Effector memory CD4-positive, alpha-beta T cell (primary cell): ENCODE results near the gene UBE2QL1.

Experiments
- DNase-seq, 3 donors: peaks; one replicate each; pipeline ENCODE4 v3.0.0-alpha.2; 2020
- H3K27ac ChIP-seq: 2 replicates; pipeline ENCODE4 v1.7.0; 2013; ENCODE audit warnings: mild to moderate bottlenecking, low read length, moderate library complexity; ENCODE audit not compliant: insufficient read depth, poor library complexity, severe bottlenecking
- H3K27me3 ChIP-seq: replicated peaks from 2 replicates; pipeline ENCODE4 v1.7.0; 2013; ENCODE audit warnings: mild to moderate bottlenecking, low read length; ENCODE audit not compliant: insufficient read depth, control insufficient read depth, poor library complexity, severe bottlenecking
- H3K36me3 ChIP-seq: 2 replicates; pipeline ENCODE4 v1.7.0; 2013; ENCODE audit warnings: mild to moderate bottlenecking, low read length, moderate library complexity; ENCODE audit not compliant: control insufficient read depth, insufficient read depth
- H3K4me1 ChIP-seq: 2 replicates; pipeline ENCODE4 v1.7.0; 2013; ENCODE audit warnings: low read length, mild to moderate bottlenecking; ENCODE audit not compliant: control insufficient read depth, insufficient read depth, poor library complexity, severe bottlenecking
- H3K4me3 ChIP-seq: 2 replicates; pipeline ENCODE4 v1.7.0; 2013; ENCODE audit warnings: low read length, low read depth, mild to moderate bottlenecking; ENCODE audit not compliant: insufficient read depth, poor library complexity, severe bottlenecking
- H3K9me3 ChIP-seq: 2 replicates; pipeline ENCODE4 v1.7.0; 2013; ENCODE audit warnings: mild to moderate bottlenecking, low read length, moderate library complexity; ENCODE audit not compliant: control insufficient read depth

Gene UBE2QL1

GRCh38 chr5:6541256-6542013, 92.8 kb downstream of the UBE2QL1 start:
- no peaks in the 10 kb centered on the region for H3K36me3 ChIP-seq
- no peak overlapping the region for H3K27ac ChIP-seq
- no peaks in the 10 kb centered on the region for H3K9me3 ChIP-seq
- no peak overlapping the region for H3K4me3 ChIP-seq
- H3K27me3 ChIP-seq = no peaks in the 10 kb centered on the region
- H3K4me1 ChIP-seq = no peaks in the 10 kb centered on the region
- no peak for DNase-seq

- H3K4me3 ChIP-seq = no peak overlapping the region
- H3K27me3 ChIP-seq = no peaks in the 10 kb centered on the region
- H3K27ac ChIP-seq = no peak overlapping the region
- no peaks in the 10 kb centered on the region for H3K36me3 ChIP-seq
- H3K9me3 ChIP-seq = no peaks in the 10 kb centered on the region
- no peak for DNase-seq
- H3K4me1 ChIP-seq = no peaks in the 10 kb centered on the region
Measured at GRCh38 chr5:6542421-6543345, 94.0 kb downstream of the UBE2QL1 start.

- Histone ChIP-seq H3K36me3 (no peaks in the 10 kb centered on the region), H3K9me3 (no peaks in the 10 kb centered on the region)
Measured at GRCh38 chr5:6543346-6543730, 94.7 kb downstream of the UBE2QL1 start.

GRCh38 chr5:6543830-6544560, 95.3 kb downstream of the UBE2QL1 start:
- Histone ChIP-seq H3K27me3 (no peaks in the 10 kb centered on the region), H3K4me3 (no peak overlapping the region), H3K36me3 (no peaks in the 10 kb centered on the region), H3K4me1 (no peaks in the 10 kb centered on the region), H3K27ac (no peak overlapping the region), H3K9me3 (no peaks in the 10 kb centered on the region)
- DNase-seq = no peak

More at GRCh38 chr5:6543346-6543730, 94.7 kb downstream of the UBE2QL1 start:
- H3K4me1 ChIP-seq = no peaks in the 10 kb centered on the region
- no peak overlapping the region for H3K4me3 ChIP-seq
- no peak overlapping the region for H3K27ac ChIP-seq
- no peaks in the 10 kb centered on the region for H3K27me3 ChIP-seq
- no peak for DNase-seq
